ENCODE data around the gene MYCL. TPM values are rescaled to one million over a fixed set of nuclear protein-coding genes. Genes with fewer than 3 reads are reported as not detected.

Gene MYCL
- total and polyA plus RNA-seq, 2 of the 8 experiments (the other 6 are each of a cell fraction or from before 2014, with no cell fraction given) = 20.3 to 28.8 TPM

GRCh38 chr1:39949891-39950290 lies 48.2 kb upstream of the MYCL start:
- H2BK20ac ChIP-seq (ENCODE audit: low read length) = no peak overlapping the region
- no peak overlapping the region for H2BK5ac ChIP-seq (ENCODE audit: low read depth, low read length)
- H3K9ac ChIP-seq (replicated peaks in 1 of 4; ENCODE audit: extremely low read depth in 1 of 4, low read depth in 3 of 4, low read length in 3 of 4) = no peak overlapping the region
- H3K4ac ChIP-seq (replicated peaks; ENCODE audit: insufficient read length, low read depth, low read length) = no peak overlapping the region
- H2BK15ac ChIP-seq (ENCODE audit: low read length) = no peak overlapping the region
- H2BK120ac ChIP-seq (replicated peaks; ENCODE audit: low read depth, low read length) = no peak overlapping the region
- no peak overlapping the region for H3K14ac ChIP-seq (ENCODE audit: insufficient read length)
- H2AK5ac ChIP-seq (ENCODE audit: low read depth, low read length) = no peak overlapping the region
- no peaks in the 10 kb centered on the region for H3K79me2 ChIP-seq (ENCODE audit: control insufficient read depth in 1 of 2, insufficient read depth in 2 of 2, low read length in 2 of 2)
- H4K8ac ChIP-seq (ENCODE audit: extremely low read depth, insufficient read depth, low read length) = no peak overlapping the region
- ChIA-PET POLR2A (ENCODE audit: partially characterized antibody) (interaction anchor here (1.2 kb wide), 1 partner anchor 13 kb away, joined by 4 read pairs; no protein-coding TSS in a partner anchor), CTCF (ENCODE audit: partially characterized antibody) (interaction anchor here (0.9 to 2.2 kb wide), 7 partner anchors 13 to 84 kb away, joined by 3 to 12 read pairs (median 3); no protein-coding TSS in a partner anchor)
- DNase-seq (ENCODE audit: low read depth in 1 of 2, low spot score in 2 of 2) (no peak), FAIRE-seq (no peak)
- H3K56ac ChIP-seq (replicated peaks; ENCODE audit: insufficient read length, low read depth, low read length) = no peak overlapping the region
- no peak overlapping the region for H3K27ac ChIP-seq (ENCODE audit: low read depth, low read length)
- H4K91ac ChIP-seq (replicated peaks; ENCODE audit: insufficient read length, low read length) = no peak overlapping the region
- no peaks in the 10 kb centered on the region for H3K9me3 ChIP-seq (ENCODE audit: insufficient read depth in 2 of 2, low read depth in 1 of 2, low read length in 1 of 2)
- H3K23me2 ChIP-seq (ENCODE audit: low read depth, low read length) = no peaks in the 10 kb centered on the region
- no peaks in the 10 kb centered on the region for H3K36me3 ChIP-seq (ENCODE audit: control insufficient read depth in 2 of 4, insufficient read depth in 4 of 4, low read length in 3 of 4)
- H3K79me1 ChIP-seq (ENCODE audit: low read depth, low read length) = no peaks in the 10 kb centered on the region
- H4K20me1 ChIP-seq (replicated peaks in 1 of 2; ENCODE audit: control insufficient read depth in 1 of 2, insufficient read depth in 2 of 2, low read length in 2 of 2) = no peaks in the 10 kb centered on the region
- no peak overlapping the region for H3K18ac ChIP-seq (ENCODE audit: extremely low read depth, low read length)
- H3K27me3 ChIP-seq (replicated peaks in 1 of 4; ENCODE audit: control insufficient read depth in 3 of 4, extremely low read depth in 1 of 4, insufficient read depth in 3 of 4, low read length in 3 of 4) = peaks cover 0 to 16% (median 12%) of the 10 kb centered on the region in 4 experiments; a peak in 5 of 7 replicates
- no peak overlapping the region for H2AFZ ChIP-seq (ENCODE audit: low read length)
- H3K23ac ChIP-seq (ENCODE audit: insufficient read length) = no peak overlapping the region
- H3K4me3 ChIP-seq (ENCODE audit: extremely low read depth in 1 of 4, insufficient read depth in 2 of 4, low read depth in 3 of 4, low read length in 4 of 4) = no peak overlapping the region
- WGBS, 2 experiments (ENCODE audit: extremely low coverage in 1 of 2, insufficient coverage in 1 of 2, insufficient read length in 1 of 2, insufficient replicate concordance in 2 of 2, low coverage in 1 of 2, low lambda C conversion rate in 2 of 2, missing lambda C conversion rate in 1 of 2) = 88% methylated on average over 2 of the region's 2 CpGs; no CpG with 5 or more reads in 1 of the 2 experiments
- no peak overlapping the region for H2BK12ac ChIP-seq (ENCODE audit: low read depth, low read length)
- TF ChIP-seq GTF2F1 (IDR thresholded peaks at IDR 0.05; ENCODE audit: borderline replicate concordance, low read depth, low read length) = no peak
- no peak for TF ChIP-seq PHF8 (conservative IDR thresholded peaks at IDR 0.05; ENCODE audit: low read depth, low read length)
- no peak for TF ChIP-seq NANOG (IDR thresholded peaks at IDR 0.05; ENCODE audit: insufficient read depth, low read depth, low read length, poor library complexity, severe bottlenecking)
- TF ChIP-seq SP1 (IDR thresholded peaks at IDR 0.05; ENCODE audit: low read depth, low read length) = no peak
- TF ChIP-seq ASH2L (IDR thresholded peaks at IDR 0.05; ENCODE audit: low read length) = no peak
- TF ChIP-seq POLR2A (IDR thresholded peaks at IDR 0.05; ENCODE audit: control extremely low read depth in 1 of 2, low read depth in 2 of 2, low read length in 2 of 2) = no peak
- no peak for TF ChIP-seq RXRA (IDR thresholded peaks at IDR 0.05; ENCODE audit: insufficient read depth, low read depth, low read length)
- no peak for TF ChIP-seq SIN3A (conservative IDR thresholded peaks at IDR 0.05 in 1 of 2, IDR thresholded peaks at IDR 0.05 in 1 of 2; ENCODE audit: low read depth in 1 of 2, low read length in 2 of 2)
- no peak for TF ChIP-seq YY1 (IDR thresholded peaks at IDR 0.05; ENCODE audit: low read depth, low read length)
- peaks cover 0 to 6% (median 2%) of the 10 kb centered on the region in 4 experiments; a peak in 3 of 7 replicates for H3K4me1 ChIP-seq (replicated peaks in 1 of 4; ENCODE audit: control insufficient read depth in 3 of 4, insufficient read depth in 4 of 4, low read length in 3 of 4)
- H4K5ac ChIP-seq (ENCODE audit: insufficient read length, low read depth, low read length) = no peak overlapping the region
- no peak overlapping the region for H3K4me2 ChIP-seq (ENCODE audit: insufficient read depth in 1 of 2, low read depth in 2 of 2, low read length in 2 of 2)

Measured in H1 (cell line).